SU-DHL-6 (cell line): ENCODE results near the gene GNAO1.

Source experiments
- H2AFZ ChIP-seq: fragments of 200-600 bp; sonication (generic); 2 replicates; pipeline ENCODE4 v1.6.1; 2014; ENCODE audit warnings: low read depth, mild to moderate bottlenecking, moderate library complexity, mixed read lengths, antibody characterized with exemption, low read length; ENCODE audit not compliant: severe bottlenecking
- H3F3A ChIP-seq: fragments of 200-600 bp; shearing (Covaris generic); 2 replicates; pipeline ENCODE4 v1.6.0; 2016; ENCODE audit warnings: antibody characterized with exemption, mild to moderate bottlenecking; ENCODE audit not compliant: insufficient read depth
- H3K27ac ChIP-seq: fragments of 200-600 bp; sonication (generic); 2 replicates; pipeline ENCODE4 v1.5.1; 2016; ENCODE audit warnings: low read depth, mild to moderate bottlenecking, low read length, moderate library complexity, mixed read lengths
- H3K27me3 ChIP-seq: fragments of 200-600 bp; sonication (generic), shearing (Covaris generic); 2 replicates; pipeline ENCODE4 v1.6.0; 2014; ENCODE audit warnings: mild to moderate bottlenecking, low read length
- H3K36me3 ChIP-seq: fragments of 200-600 bp; sonication (generic); 2 replicates; pipeline ENCODE4 v1.6.1; 2014; ENCODE audit warnings: mild to moderate bottlenecking, low read length, mixed read lengths
- H3K4me2 ChIP-seq: fragments of 300-600, 200-600 bp; shearing (Covaris generic), sonication (generic); 2 replicates; pipeline ENCODE4 v1.6.0; 2014; ENCODE audit warnings: low read length, low read depth, mild to moderate bottlenecking; ENCODE audit not compliant: poor library complexity, severe bottlenecking
- H3K4me3 ChIP-seq: fragments of 200-600 bp; sonication (generic); 2 replicates; pipeline ENCODE4 v1.5.1; 2014; ENCODE audit warnings: antibody characterized with exemption, low read length, mild to moderate bottlenecking, mixed read lengths; ENCODE audit not compliant: insufficient read depth, poor library complexity, severe bottlenecking
- H3K79me2 ChIP-seq: fragments of 200-600 bp; sonication (generic); 2 replicates; pipeline ENCODE4 v1.6.1; 2014; ENCODE audit warnings: mild to moderate bottlenecking, low read length, moderate library complexity; ENCODE audit not compliant: insufficient read depth
- H3K9ac ChIP-seq: fragments of 200-600 bp; sonication (generic); 2 replicates; pipeline ENCODE4 v1.7.0; 2014; ENCODE audit warnings: mild to moderate bottlenecking, low read length
- H3K9me2 ChIP-seq: fragments of 200-600 bp; sonication (generic); replicated peaks from 2 replicates; pipeline ENCODE4 v1.6.1; 2014; ENCODE audit warnings: low read length; ENCODE audit not compliant: insufficient read depth
- H3K9me3 ChIP-seq: fragments of 200-600 bp; sonication (generic); 2 replicates; pipeline ENCODE4 v1.6.1; 2014; ENCODE audit warnings: low read length, mixed read lengths; ENCODE audit not compliant: insufficient read depth
- H4K20me1 ChIP-seq: fragments of 200-600 bp; sonication (generic); 2 replicates; pipeline ENCODE4 v1.6.1; 2014; ENCODE audit warnings: low read depth, mild to moderate bottlenecking, antibody characterized with exemption, low read length, moderate library complexity, mixed read lengths
- EZH2phosphoT487 ChIP-seq: fragments of 200-600 bp; sonication (generic), shearing (Covaris generic); conservative IDR thresholded peaks from 2 replicates; pipeline ENCODE4 v1.6.1; 2018; ENCODE audit warnings: mild to moderate bottlenecking, antibody characterized with exemption, low read length, moderate library complexity, mixed read lengths
- TF ChIP-seq, protein P1 (sequence below): fragments of 200-600 bp; sonication (generic); IDR thresholded peaks from one replicate; pipeline ENCODE4 v1.5.1; 2017; ENCODE audit warnings: antibody characterized with exemption, mild to moderate bottlenecking, low read length, moderate library complexity; ENCODE audit not compliant: insufficient read depth, poor library complexity, severe bottlenecking

Gene GNAO1

DNA sequence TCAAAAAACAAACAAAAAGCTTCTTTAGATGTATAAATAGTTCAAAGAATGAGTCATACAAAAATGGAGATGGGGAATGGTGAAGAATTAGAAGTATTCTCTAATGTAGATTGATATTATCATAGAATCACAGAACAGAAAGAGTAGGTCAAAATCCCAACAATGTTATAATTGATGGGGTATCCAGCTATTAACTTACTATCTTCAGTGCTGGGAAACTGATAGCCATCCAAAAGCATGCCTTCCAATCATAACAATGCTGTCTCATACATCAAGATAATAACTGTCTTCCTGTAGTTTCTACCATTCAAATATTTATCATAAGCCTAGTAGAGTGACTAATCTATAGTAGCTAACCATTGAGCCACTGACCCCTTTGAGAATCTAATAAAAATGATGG lies 26.7 kb upstream of the GNAO1 start:
- Histone ChIP-seq H3K27ac (no peak overlapping the region), H3K79me2 (no peaks in the 10 kb centered on the region), H3F3A (no peaks in the 10 kb centered on the region), H2AFZ (no peak overlapping the region), H3K9ac (no peak overlapping the region), H3K27me3 (0 out of 2 replicates have a peak, but pooled peaks cover 5% of the 10 kb centered on the region), H3K4me3 (no peak overlapping the region), H3K4me2 (no peak overlapping the region), H3K9me2 (no peaks in the 10 kb centered on the region), H4K20me1 (no peaks in the 10 kb centered on the region), H3K36me3 (no peaks in the 10 kb centered on the region), H3K9me3 (no peaks in the 10 kb centered on the region)
- TF ChIP-seq, protein P1, sequence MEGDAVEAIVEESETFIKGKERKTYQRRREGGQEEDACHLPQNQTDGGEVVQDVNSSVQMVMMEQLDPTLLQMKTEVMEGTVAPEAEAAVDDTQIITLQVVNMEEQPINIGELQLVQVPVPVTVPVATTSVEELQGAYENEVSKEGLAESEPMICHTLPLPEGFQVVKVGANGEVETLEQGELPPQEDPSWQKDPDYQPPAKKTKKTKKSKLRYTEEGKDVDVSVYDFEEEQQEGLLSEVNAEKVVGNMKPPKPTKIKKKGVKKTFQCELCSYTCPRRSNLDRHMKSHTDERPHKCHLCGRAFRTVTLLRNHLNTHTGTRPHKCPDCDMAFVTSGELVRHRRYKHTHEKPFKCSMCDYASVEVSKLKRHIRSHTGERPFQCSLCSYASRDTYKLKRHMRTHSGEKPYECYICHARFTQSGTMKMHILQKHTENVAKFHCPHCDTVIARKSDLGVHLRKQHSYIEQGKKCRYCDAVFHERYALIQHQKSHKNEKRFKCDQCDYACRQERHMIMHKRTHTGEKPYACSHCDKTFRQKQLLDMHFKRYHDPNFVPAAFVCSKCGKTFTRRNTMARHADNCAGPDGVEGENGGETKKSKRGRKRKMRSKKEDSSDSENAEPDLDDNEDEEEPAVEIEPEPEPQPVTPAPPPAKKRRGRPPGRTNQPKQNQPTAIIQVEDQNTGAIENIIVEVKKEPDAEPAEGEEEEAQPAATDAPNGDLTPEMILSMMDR, result no peak
- TF ChIP-seq EZH2phosphoT487, result no peak

DNA sequence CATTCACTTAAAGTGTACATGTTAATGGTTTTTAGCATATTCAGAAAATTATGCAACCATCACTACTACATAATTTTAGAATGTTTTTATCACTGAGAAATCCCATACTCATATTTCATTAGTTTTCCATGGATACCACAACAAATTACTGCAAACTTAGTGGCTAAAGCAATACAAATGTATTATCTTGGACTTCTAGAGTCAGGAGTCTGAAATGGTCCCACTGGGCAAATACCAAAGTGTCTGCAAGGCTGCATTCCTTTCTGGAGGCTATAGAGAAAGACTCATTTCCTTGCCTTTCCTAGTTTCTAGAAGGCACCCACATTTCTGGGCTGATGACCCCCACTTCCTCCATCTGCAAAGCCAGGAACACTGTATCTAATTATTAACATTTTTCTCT lies 16.9 kb upstream of the GNAO1 start:
- TF ChIP-seq, protein P1, result no peak
- no peak for TF ChIP-seq EZH2phosphoT487
- Histone ChIP-seq H3K9me3 (no peaks in the 10 kb centered on the region; the same call in 1 of the 2 replicates), H3K4me3 (no peak overlapping the region), H3K79me2 (no peaks in the 10 kb centered on the region), H3K9me2 (no peaks in the 10 kb centered on the region), H3K27ac (no peak overlapping the region), H3K36me3 (no peaks in the 10 kb centered on the region), H3F3A (no peaks in the 10 kb centered on the region), H4K20me1 (no peaks in the 10 kb centered on the region), H2AFZ (no peak overlapping the region), H3K9ac (no peak overlapping the region), H3K27me3 (no peaks in the 10 kb centered on the region), H3K4me2 (no peak overlapping the region)

DNA sequence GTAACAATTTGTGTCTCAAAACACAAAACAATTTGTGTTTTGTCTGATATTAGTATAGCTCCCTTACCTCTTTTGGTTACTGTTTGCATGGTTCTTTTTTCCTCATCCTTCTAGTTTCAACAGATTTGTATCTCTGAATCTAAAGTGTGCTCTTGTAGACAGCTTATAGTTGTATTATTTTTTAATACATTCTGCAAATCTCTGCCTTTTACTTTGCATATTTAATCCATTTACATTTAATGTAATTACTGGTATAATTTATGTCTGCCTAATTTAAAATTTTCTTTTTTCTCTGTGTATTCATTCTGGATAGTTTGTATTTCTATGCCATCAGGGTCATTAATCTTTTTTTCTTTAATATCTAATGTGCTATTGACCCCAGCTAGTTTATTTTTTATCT lies 9.9 kb upstream of the GNAO1 start:
- no peaks in the 10 kb centered on the region for H3K36me3 ChIP-seq
- no peak overlapping the region for H3K4me3 ChIP-seq
- H3K9me3 ChIP-seq, result peaks cover 8% of the 10 kb centered on the region; the same call in 1 of the 2 replicates
- H3K9me2 ChIP-seq, result no peaks in the 10 kb centered on the region
- H2AFZ ChIP-seq, result no peak overlapping the region
- H3K79me2 ChIP-seq, result no peaks in the 10 kb centered on the region
- no peaks in the 10 kb centered on the region for H3F3A ChIP-seq
- H3K27me3 ChIP-seq, result no peaks in the 10 kb centered on the region
- no peak overlapping the region for H3K4me2 ChIP-seq
- no peak for TF ChIP-seq EZH2phosphoT487
- TF ChIP-seq, protein P1, result no peak
- no peaks in the 10 kb centered on the region for H4K20me1 ChIP-seq
- H3K9ac ChIP-seq, result no peak overlapping the region
- H3K27ac ChIP-seq, result no peak overlapping the region
